ENCODE measurements around the gene RICTOR.

RICTOR gene

DNA sequence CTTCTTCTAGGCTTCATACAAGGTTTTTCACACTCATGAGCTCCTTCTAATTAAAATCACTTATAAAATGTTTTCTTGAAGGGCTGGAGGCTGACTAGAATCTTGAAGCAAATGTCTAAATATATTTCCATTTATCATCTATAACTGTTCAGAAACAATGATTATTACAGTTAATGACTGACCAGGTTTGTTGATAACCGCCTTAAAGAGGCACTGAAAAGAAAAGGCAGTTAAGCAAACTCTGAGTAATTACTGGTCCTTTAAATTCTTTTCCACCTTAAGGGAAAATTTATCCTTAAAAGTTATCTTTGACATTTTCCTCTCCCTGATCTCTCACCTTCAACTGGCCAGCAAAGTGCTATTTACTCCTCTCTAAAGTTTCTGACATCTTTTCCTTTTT is 43.2 kb downstream of the RICTOR start:
- no peak for DNase-seq (ENCODE audit: extremely low read depth, low read depth)
- TF ChIP-seq, protein P1, sequence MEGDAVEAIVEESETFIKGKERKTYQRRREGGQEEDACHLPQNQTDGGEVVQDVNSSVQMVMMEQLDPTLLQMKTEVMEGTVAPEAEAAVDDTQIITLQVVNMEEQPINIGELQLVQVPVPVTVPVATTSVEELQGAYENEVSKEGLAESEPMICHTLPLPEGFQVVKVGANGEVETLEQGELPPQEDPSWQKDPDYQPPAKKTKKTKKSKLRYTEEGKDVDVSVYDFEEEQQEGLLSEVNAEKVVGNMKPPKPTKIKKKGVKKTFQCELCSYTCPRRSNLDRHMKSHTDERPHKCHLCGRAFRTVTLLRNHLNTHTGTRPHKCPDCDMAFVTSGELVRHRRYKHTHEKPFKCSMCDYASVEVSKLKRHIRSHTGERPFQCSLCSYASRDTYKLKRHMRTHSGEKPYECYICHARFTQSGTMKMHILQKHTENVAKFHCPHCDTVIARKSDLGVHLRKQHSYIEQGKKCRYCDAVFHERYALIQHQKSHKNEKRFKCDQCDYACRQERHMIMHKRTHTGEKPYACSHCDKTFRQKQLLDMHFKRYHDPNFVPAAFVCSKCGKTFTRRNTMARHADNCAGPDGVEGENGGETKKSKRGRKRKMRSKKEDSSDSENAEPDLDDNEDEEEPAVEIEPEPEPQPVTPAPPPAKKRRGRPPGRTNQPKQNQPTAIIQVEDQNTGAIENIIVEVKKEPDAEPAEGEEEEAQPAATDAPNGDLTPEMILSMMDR (IDR thresholded peaks at IDR 0.05; ENCODE audit: low read depth, low read length) = no peak

DNA sequence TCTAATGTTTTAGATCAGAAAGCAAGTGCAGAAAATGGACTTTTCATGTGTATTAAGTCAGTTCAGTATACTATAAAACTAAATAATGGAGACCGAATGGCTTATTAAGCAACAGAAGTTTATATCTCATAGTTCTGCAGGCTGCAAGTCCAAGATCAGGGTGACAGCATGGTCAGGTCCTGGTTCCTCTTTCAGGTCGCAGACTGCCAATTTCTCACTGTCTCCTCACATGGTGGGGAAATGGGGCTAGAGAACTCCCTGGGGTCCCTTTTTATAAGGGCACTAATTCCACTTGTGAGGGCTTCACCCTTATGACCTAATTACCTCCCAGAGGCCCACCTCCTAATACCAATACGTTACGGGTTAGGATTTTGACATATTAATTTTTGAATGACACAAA is 48.7 kb downstream of the RICTOR start:
- DNase-seq (ENCODE audit: extremely low read depth, low read depth) = no peak
- TF ChIP-seq, protein P1 (IDR thresholded peaks at IDR 0.05; ENCODE audit: low read depth, low read length) = no peak

DNA sequence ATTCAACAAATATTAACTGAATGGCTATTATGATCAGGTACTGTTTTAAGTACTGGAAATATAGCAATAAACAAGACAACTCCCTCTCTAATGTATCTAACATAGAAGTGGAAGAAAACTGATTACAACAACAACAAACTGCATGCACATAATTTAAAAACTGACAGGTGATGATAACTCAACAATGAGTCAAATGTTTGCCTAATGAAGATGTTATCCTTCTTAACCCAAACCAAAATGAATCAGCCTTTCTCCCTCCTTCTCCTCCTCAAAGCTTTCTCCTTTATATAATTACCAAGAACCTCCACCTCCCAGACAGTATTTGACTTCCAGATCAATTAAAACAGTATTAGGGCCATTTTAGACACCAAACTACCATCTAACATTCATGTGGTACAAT is 49.3 kb downstream of the RICTOR start:
- DNase-seq (ENCODE audit: extremely low read depth, low read depth) = no peak
- TF ChIP-seq, protein P1 (IDR thresholded peaks at IDR 0.05; ENCODE audit: low read depth, low read length) = no peak

DNA sequence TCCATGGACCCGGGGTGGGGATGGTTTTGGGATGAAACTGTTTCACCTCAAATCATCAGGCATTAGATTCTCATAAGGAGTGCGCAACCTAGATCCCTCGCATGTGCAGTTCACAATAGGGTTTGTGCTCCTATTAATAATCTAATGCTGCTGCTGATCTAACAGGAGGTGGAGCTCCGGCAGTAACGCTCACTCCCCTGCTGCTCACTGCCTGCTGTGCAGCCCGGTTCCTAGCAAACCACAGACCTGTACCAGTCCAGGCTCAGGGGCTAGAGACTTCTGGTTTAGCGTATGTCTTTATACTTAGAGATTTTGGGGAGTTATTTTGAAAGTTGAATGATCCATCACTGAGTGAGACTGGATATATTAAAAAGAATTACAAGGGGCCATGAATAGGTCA is 50.2 kb downstream of the RICTOR start:
- no peak for DNase-seq (ENCODE audit: extremely low read depth, low read depth)
- TF ChIP-seq, protein P1 (IDR thresholded peaks at IDR 0.05; ENCODE audit: low read depth, low read length) = no peak

DNA sequence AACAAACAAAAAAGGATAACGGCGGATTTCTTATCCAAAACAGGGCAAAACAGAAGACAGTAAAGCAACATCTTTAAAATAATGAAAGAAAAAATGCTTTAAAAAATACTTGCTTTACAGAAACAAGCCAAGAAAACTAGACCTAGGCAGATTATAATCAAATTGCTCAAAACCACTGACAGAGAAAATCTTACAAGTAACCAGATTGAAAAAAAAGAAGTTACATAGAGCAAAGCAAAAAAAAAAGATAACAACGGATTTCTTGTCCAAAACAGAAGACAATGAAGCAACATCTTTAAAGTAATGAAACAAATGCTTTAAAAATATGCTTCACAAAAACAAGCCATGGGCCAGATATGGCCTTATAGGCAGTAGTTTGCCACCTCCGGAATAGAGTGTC is 51.1 kb downstream of the RICTOR start:
- TF ChIP-seq, protein P1 (IDR thresholded peaks at IDR 0.05; ENCODE audit: low read depth, low read length) = no peak
- no peak for DNase-seq (ENCODE audit: extremely low read depth, low read depth)

DNA sequence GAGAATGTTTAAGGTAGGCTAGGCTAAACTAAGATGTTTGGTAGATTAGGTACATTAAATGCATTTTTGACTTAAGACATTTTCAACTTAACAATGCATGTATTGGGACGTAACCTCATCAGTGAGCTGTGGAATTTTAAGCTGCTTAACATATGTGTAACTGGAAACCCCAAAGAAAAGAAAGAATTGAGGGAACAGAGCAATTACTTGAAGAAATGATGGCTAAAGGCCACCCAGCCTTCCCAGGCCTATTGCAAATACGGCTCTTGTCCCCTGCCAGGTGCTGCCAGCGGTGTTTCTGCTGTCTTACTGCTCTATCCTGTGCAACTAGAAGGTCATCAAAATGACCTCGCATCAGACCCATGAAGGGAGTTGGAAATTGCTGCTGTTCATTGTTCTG is 52.0 kb downstream of the RICTOR start:
- TF ChIP-seq, protein P1 (IDR thresholded peaks at IDR 0.05; ENCODE audit: low read depth, low read length) = no peak

DNA sequence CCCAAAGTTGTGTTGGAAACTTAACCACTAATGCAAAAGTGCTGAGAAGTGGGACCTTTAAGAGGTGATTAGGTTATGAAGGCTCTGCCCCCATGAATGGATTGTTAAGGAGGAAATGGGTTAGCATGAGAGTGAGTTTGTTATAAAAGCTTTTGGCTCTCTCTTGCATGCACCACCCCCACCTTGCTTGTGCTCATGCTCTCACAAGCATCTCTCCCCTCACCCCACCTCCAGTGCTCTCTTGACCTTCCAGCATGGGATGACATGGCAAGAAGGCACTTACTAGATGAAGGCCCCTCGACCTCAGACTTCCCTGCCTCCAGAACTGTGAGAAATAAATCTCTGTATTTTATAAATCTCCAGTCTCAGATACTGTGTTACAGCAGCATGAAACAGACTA is 52.8 kb downstream of the RICTOR start:
- DNase-seq (ENCODE audit: extremely low read depth, low read depth) = no peak

More for the DNA sequence above, 52.0 kb downstream of the RICTOR start:
- no peak for DNase-seq (ENCODE audit: extremely low read depth, low read depth)

More for the DNA sequence above, 52.8 kb downstream of the RICTOR start:
- TF ChIP-seq, protein P1 (IDR thresholded peaks at IDR 0.05; ENCODE audit: low read depth, low read length) = no peak

Measured in AG09319 (cell line).